Thyroid gland (tissue), 4 donors: ENCODE results near the gene ATP2A1.

Experiments used
- POLR2A ChIP-seq, 2 donors: fragments of 450-650 bp; IDR thresholded peaks; one replicate each; pipeline ENCODE4 v1.6.1; 2017; ENCODE audit warnings: antibody characterized with exemption in 2 of 2, mild to moderate bottlenecking in 2 of 2, moderate library complexity in 1 of 2
- TF ChIP-seq, protein P1 (sequence below), 6 experiments: fragments of 200-600 bp in 3 of 6; fragments of 450-650 bp in 3 of 6; sonication (generic) in 3 of 6; IDR thresholded peaks; one replicate each; pipeline ENCODE4 v1.5.1; 2016 to 2019; ENCODE audit warnings: antibody characterized with exemption in 6 of 6, mild to moderate bottlenecking in 2 of 6, inconsistent platforms in 1 of 6, moderate library complexity in 1 of 6

DNA sequence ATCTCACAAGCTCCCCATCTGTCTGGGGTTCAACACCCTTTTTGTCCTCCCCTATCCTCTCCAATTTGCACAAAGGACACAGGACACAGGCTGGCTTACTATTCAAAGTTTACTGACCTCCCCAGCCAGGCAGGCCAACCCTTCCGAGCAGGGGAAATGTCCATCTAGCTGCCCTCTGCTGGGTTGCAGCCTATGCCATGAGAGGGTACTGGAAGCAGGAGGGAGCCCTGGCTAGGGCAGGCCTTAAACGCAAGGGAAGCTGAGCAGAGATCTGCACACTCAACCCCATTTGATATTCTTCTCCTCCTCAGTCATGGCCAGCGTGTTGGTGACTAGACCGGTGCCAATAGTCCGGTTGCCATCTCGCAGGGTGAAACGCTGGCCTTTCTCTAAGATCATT, 35.6 kb upstream of the ATP2A1 start:
- TF ChIP-seq, protein P1, sequence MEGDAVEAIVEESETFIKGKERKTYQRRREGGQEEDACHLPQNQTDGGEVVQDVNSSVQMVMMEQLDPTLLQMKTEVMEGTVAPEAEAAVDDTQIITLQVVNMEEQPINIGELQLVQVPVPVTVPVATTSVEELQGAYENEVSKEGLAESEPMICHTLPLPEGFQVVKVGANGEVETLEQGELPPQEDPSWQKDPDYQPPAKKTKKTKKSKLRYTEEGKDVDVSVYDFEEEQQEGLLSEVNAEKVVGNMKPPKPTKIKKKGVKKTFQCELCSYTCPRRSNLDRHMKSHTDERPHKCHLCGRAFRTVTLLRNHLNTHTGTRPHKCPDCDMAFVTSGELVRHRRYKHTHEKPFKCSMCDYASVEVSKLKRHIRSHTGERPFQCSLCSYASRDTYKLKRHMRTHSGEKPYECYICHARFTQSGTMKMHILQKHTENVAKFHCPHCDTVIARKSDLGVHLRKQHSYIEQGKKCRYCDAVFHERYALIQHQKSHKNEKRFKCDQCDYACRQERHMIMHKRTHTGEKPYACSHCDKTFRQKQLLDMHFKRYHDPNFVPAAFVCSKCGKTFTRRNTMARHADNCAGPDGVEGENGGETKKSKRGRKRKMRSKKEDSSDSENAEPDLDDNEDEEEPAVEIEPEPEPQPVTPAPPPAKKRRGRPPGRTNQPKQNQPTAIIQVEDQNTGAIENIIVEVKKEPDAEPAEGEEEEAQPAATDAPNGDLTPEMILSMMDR (IDR thresholded peaks at IDR 0.05), result no peak
- no peak for TF ChIP-seq POLR2A (IDR thresholded peaks at IDR 0.05)
